PFSK-1 (cell line): ENCODE results near the gene ARHGEF37.

Experiments used
- FOXP2 ChIP-seq: optimal IDR thresholded peaks from 2 replicates; pipeline ENCODE3; 2011; ENCODE audit warnings: borderline replicate concordance, control low read depth, inconsistent platforms; ENCODE audit not compliant: insufficient read depth; ENCODE audit errors: extremely low read length, extremely low read depth
- POLR2AphosphoS5 ChIP-seq: IDR thresholded peaks from 2 replicates; pipeline ENCODE4 v1.6.1; 2012; ENCODE audit warnings: low read depth, mild to moderate bottlenecking, control low read depth, low read length, moderate library complexity
- REST ChIP-seq, 2 experiments: IDR thresholded peaks; 2 replicates each; pipeline versions ENCODE4 v1.6.1 to v1.8.0; 2011 to 2012; ENCODE audit warnings: low read depth in 2 of 2, low read length in 2 of 2, control low read depth in 1 of 2, inconsistent platforms in 1 of 2, mild to moderate bottlenecking in 1 of 2, moderate library complexity in 1 of 2; ENCODE audit not compliant: insufficient read depth in 1 of 2
- SIN3A ChIP-seq: IDR thresholded peaks from 2 replicates; pipeline ENCODE4 v1.6.1; 2012; ENCODE audit warnings: mild to moderate bottlenecking, low read length, moderate library complexity, borderline replicate concordance; ENCODE audit not compliant: insufficient read depth
- TAF1 ChIP-seq: IDR thresholded peaks from 2 replicates; pipeline ENCODE4 v1.6.1; 2012; ENCODE audit warnings: low read length, control low read depth, borderline replicate concordance; ENCODE audit not compliant: insufficient read depth

ARHGEF37 gene

GRCh38 chr5:149671544-149671943 lies 90.2 kb downstream of the ARHGEF37 start:
- TF ChIP-seq FOXP2, result no peak

GRCh38 chr5:149672701-149673476 lies 91.6 kb downstream of the ARHGEF37 start:
- no peak for TF ChIP-seq FOXP2
- TF ChIP-seq REST (IDR thresholded peaks at IDR 0.05; ENCODE audit: insufficient read depth in 1 of 2, low read depth in 2 of 2, low read length in 2 of 2), result no peak
- no peak for TF ChIP-seq SIN3A
- no peak for TF ChIP-seq TAF1
- TF ChIP-seq POLR2AphosphoS5, result no peak

GRCh38 chr5:149674686-149675085 lies 93.4 kb downstream of the ARHGEF37 start:
- TF ChIP-seq POLR2AphosphoS5, result no peak
- no peak for TF ChIP-seq SIN3A
- no peak for TF ChIP-seq TAF1
- TF ChIP-seq FOXP2, result no peak
- no peak for TF ChIP-seq REST (IDR thresholded peaks at IDR 0.05; ENCODE audit: insufficient read depth in 1 of 2, low read depth in 2 of 2, low read length in 2 of 2)

GRCh38 chr5:149675610-149676201 lies 94.4 kb downstream of the ARHGEF37 start:
- TF ChIP-seq REST (IDR thresholded peaks at IDR 0.05; ENCODE audit: insufficient read depth in 1 of 2, low read depth in 2 of 2, low read length in 2 of 2) (no peak), FOXP2 (no peak), TAF1 (no peak), POLR2AphosphoS5 (no peak), SIN3A (no peak)

GRCh38 chr5:149677731-149678130 lies 96.4 kb downstream of the ARHGEF37 start:
- no peak for TF ChIP-seq TAF1
- TF ChIP-seq POLR2AphosphoS5, result no peak
- no peak for TF ChIP-seq REST (IDR thresholded peaks at IDR 0.05; ENCODE audit: insufficient read depth in 1 of 2, low read depth in 2 of 2, low read length in 2 of 2)
